GM18951 (cell line): ENCODE data around the gene SPINK1.
"Not testable (repeated sequence)": the region's sequence is repeated elsewhere in the genome, so short reads cannot be mapped to it uniquely, and the experiment has no call there.

Source experiments
- POLR2A ChIP-seq: IDR thresholded peaks from 4 replicates; pipeline ENCODE4 v1.6.1; 2011; ENCODE audit warnings: mild to moderate bottlenecking; ENCODE audit not compliant: insufficient read length, insufficient read depth; ENCODE audit errors: extremely low read depth
- in situ Hi-C: fragments of 300-500 bp; cut with MboI; formaldehyde crosslinking; loops from one replicate; pipeline ENCODE4 v1.12.0; 2022; ENCODE audit warnings: low sequenced_read_pairs, mixed read lengths, inconsistent platforms; ENCODE audit not compliant: unreplicated experiment

Gene SPINK1

GRCh38 chr5:147809830-147810666, 21.4 kb downstream of the SPINK1 start:
- no peak for TF ChIP-seq POLR2A
- in situ Hi-C loops, result no loop called here

- no peak for TF ChIP-seq POLR2A
- in situ Hi-C loops, result no loop called here
Measured at GRCh38 chr5:147805030-147805454, 26.4 kb downstream of the SPINK1 start.

GRCh38 chr5:147804334-147804733, 27.1 kb downstream of the SPINK1 start:
- no peak for TF ChIP-seq POLR2A
- in situ Hi-C loops, result no loop called here

- in situ Hi-C loops, result no loop called here
- no peak for TF ChIP-seq POLR2A
Measured at GRCh38 chr5:147803926-147804325, 27.5 kb downstream of the SPINK1 start.

GRCh38 chr5:147803161-147803560, 28.3 kb downstream of the SPINK1 start:
- in situ Hi-C loops, result not testable (repeated sequence)

GRCh38 chr5:147801461-147801860, 30.0 kb downstream of the SPINK1 start:
- in situ Hi-C loops, result no loop called here
- TF ChIP-seq POLR2A, result no peak

- no peak for TF ChIP-seq POLR2A
- in situ Hi-C loops, result no loop called here
Measured at GRCh38 chr5:147800491-147800890, 31.0 kb downstream of the SPINK1 start.

GRCh38 chr5:147796556-147797308, 34.7 kb downstream of the SPINK1 start:
- in situ Hi-C loops, result no loop called here
- no peak for TF ChIP-seq POLR2A

GRCh38 chr5:147791181-147791580, 40.3 kb downstream of the SPINK1 start:
- no peak for TF ChIP-seq POLR2A
- in situ Hi-C loops, result no loop called here

- TF ChIP-seq POLR2A, result no peak
- in situ Hi-C loops, result no loop called here
Measured at GRCh38 chr5:147789820-147790219, 41.7 kb downstream of the SPINK1 start.

- in situ Hi-C loops, result no loop called here
- TF ChIP-seq POLR2A, result no peak
Measured at GRCh38 chr5:147788023-147788422, 43.4 kb downstream of the SPINK1 start.

GRCh38 chr5:147786142-147786541, 45.3 kb downstream of the SPINK1 start:
- no peak for TF ChIP-seq POLR2A
- in situ Hi-C loops, result no loop called here

- in situ Hi-C loops, result no loop called here
Measured at GRCh38 chr5:147784146-147784987, 47.1 kb downstream of the SPINK1 start.

More at GRCh38 chr5:147784146-147784987, 47.1 kb downstream of the SPINK1 start:
- no peak for TF ChIP-seq POLR2A
